ENCODE results near the gene KIAA1671.

Gene KIAA1671

DNA sequence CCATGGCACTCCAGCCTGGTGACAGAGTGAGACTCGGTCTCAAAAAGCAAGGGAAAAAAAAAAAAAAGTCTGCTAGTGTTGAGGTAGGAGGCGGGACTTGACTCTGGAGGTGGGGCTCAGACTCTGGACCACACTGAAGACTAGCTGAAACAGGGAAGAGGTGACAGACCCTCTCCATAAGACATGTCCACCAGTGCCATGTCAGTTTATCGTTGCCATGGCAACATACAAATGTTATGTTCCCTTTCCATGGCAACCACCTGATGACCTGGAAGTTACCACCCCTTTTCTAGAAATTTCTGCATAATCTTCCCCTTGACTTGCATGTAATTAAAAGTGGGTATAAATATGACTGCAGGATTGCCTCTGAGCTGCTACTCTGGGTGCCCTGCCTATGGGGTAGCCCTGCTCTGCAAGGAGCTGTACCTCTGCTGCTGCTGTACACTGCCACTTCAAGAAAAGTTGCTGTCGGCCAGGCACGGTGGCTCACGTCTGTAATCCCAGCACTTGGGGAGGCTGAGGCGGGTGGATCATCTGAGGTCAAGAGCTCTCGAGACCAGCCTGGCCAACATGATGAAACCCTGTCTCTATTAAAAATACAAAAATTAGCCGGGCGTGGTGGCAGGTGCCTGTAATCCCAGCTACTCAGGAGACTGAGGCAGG lies 55.1 kb downstream of the KIAA1671 start:
- Histone ChIP-seq H3K36me3 (ENCODE audit: insufficient read depth) (no peaks in the 10 kb centered on the region), H3K4me1 (ENCODE audit: low read depth, poor library complexity, severe bottlenecking) (no peaks in the 10 kb centered on the region), H3K27ac (no peak overlapping the region), H3K4me2 (no peak overlapping the region), H2AFZ (ENCODE audit: low read depth) (no peak overlapping the region), H4K20me1 (ENCODE audit: insufficient read depth) (no peaks in the 10 kb centered on the region), H3K4me3 (IDR thresholded peaks at IDR 0.05; ENCODE audit: insufficient read depth, low read depth, low read length) (no peak overlapping the region), H3K79me2 (ENCODE audit: insufficient read depth, low read depth) (no peaks in the 10 kb centered on the region), H3K9ac (no peak overlapping the region), H3K27me3 (ENCODE audit: insufficient read depth, low read depth) (no peaks in the 10 kb centered on the region)
- TF ChIP-seq, protein P1, sequence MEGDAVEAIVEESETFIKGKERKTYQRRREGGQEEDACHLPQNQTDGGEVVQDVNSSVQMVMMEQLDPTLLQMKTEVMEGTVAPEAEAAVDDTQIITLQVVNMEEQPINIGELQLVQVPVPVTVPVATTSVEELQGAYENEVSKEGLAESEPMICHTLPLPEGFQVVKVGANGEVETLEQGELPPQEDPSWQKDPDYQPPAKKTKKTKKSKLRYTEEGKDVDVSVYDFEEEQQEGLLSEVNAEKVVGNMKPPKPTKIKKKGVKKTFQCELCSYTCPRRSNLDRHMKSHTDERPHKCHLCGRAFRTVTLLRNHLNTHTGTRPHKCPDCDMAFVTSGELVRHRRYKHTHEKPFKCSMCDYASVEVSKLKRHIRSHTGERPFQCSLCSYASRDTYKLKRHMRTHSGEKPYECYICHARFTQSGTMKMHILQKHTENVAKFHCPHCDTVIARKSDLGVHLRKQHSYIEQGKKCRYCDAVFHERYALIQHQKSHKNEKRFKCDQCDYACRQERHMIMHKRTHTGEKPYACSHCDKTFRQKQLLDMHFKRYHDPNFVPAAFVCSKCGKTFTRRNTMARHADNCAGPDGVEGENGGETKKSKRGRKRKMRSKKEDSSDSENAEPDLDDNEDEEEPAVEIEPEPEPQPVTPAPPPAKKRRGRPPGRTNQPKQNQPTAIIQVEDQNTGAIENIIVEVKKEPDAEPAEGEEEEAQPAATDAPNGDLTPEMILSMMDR (conservative IDR thresholded peaks at IDR 0.05; ENCODE audit: low read depth, low read length): no peak

GRCh38 chr22:25008666-25009065 lies 56.1 kb downstream of the KIAA1671 start:
- Histone ChIP-seq H3K27ac (no peak overlapping the region), H3K36me3 (ENCODE audit: insufficient read depth) (no peaks in the 10 kb centered on the region), H3K4me1 (ENCODE audit: low read depth, poor library complexity, severe bottlenecking) (no peaks in the 10 kb centered on the region), H3K4me2 (no peak overlapping the region), H3K79me2 (ENCODE audit: insufficient read depth, low read depth) (no peaks in the 10 kb centered on the region), H4K20me1 (ENCODE audit: insufficient read depth) (no peaks in the 10 kb centered on the region), H3K4me3 (IDR thresholded peaks at IDR 0.05; ENCODE audit: insufficient read depth, low read depth, low read length) (no peak overlapping the region), H3K9ac (no peak overlapping the region), H2AFZ (ENCODE audit: low read depth) (no peak overlapping the region), H3K27me3 (ENCODE audit: insufficient read depth, low read depth) (no peaks in the 10 kb centered on the region)
- TF ChIP-seq, protein P1 (conservative IDR thresholded peaks at IDR 0.05; ENCODE audit: low read depth, low read length): no peak

DNA sequence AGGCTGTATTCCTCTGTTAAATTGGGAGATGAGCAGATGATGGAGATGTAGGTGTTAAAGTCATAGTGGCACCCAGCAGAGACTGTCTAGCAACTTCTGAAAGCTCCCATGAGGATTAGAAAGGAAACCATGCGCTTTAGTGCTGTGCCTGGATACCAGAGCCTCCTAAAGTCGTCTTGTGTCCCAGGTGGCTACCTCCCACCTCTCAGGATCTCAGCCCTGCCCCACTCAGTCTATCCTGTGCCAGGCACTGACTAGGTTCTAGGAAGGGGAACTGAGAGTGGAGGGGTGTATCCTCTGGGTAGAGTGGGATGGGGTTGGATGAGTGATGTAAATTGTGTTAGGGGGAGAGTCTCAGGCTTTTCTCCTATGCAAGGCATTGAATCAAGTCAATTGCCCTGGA lies 60.2 kb downstream of the KIAA1671 start:
- no peak overlapping the region for H3K9ac ChIP-seq
- no peaks in the 10 kb centered on the region for H3K27me3 ChIP-seq (ENCODE audit: insufficient read depth, low read depth)
- H3K4me3 ChIP-seq (IDR thresholded peaks at IDR 0.05; ENCODE audit: insufficient read depth, low read depth, low read length): no peak overlapping the region
- H3K4me2 ChIP-seq: no peak overlapping the region
- no peaks in the 10 kb centered on the region for H3K36me3 ChIP-seq (ENCODE audit: insufficient read depth)
- TF ChIP-seq, protein P1 (conservative IDR thresholded peaks at IDR 0.05; ENCODE audit: low read depth, low read length): no peak
- no peak overlapping the region for H2AFZ ChIP-seq (ENCODE audit: low read depth)
- no peak overlapping the region for H3K27ac ChIP-seq
- no peaks in the 10 kb centered on the region for H3K4me1 ChIP-seq (ENCODE audit: low read depth, poor library complexity, severe bottlenecking)
- no peaks in the 10 kb centered on the region for H4K20me1 ChIP-seq (ENCODE audit: insufficient read depth)
- H3K79me2 ChIP-seq (ENCODE audit: insufficient read depth, low read depth): no peaks in the 10 kb centered on the region

- Histone ChIP-seq H3K4me3 (IDR thresholded peaks at IDR 0.05; ENCODE audit: insufficient read depth, low read depth, low read length) (no peak overlapping the region), H2AFZ (ENCODE audit: low read depth) (no peak overlapping the region), H3K36me3 (ENCODE audit: insufficient read depth) (no peaks in the 10 kb centered on the region), H3K4me1 (ENCODE audit: low read depth, poor library complexity, severe bottlenecking) (no peaks in the 10 kb centered on the region), H4K20me1 (ENCODE audit: insufficient read depth) (no peaks in the 10 kb centered on the region), H3K9ac (no peak overlapping the region), H3K27ac (no peak overlapping the region), H3K79me2 (ENCODE audit: insufficient read depth, low read depth) (no peaks in the 10 kb centered on the region), H3K27me3 (ENCODE audit: insufficient read depth, low read depth) (no peaks in the 10 kb centered on the region), H3K4me2 (no peak overlapping the region)
- TF ChIP-seq, protein P1 (conservative IDR thresholded peaks at IDR 0.05; ENCODE audit: low read depth, low read length): no peak
Measured at GRCh38 chr22:25013607-25014006, 61.1 kb downstream of the KIAA1671 start.

Data from KMS-11 (cell line).